ENCODE results near the gene RASD2. TPM values are rescaled to one million over a fixed set of nuclear protein-coding genes. Genes with fewer than 3 reads are reported as not detected.

The RASD2 gene
- total RNA-seq, 4 donors from 2014 or later = 0.13 to 1.6 (median 0.97) TPM

DNA sequence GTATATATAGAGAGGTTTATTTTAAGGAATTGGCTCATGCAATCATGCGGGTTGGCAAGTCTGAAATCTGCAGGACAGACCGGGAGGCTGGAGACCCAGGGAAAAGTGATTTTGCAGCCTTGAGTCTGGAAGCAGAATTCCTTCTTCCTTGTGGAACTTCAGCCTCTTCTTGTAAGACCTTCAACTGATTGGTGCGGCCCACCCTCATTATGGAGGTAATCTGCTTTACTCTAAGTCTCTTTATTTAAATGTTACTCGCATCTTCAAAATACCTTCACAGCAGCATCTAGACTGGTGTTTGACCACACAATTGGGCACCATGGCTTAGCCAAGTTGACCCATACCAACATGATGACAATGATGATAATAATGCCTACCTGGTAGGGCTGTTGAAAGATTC lies 58.7 kb downstream of the RASD2 start:
- intact Hi-C loops (cut with DNase I) = no loop called here
- Histone ChIP-seq H3K36me3 (no peaks in the 10 kb centered on the region), H3K27me3 (no peaks in the 10 kb centered on the region), H3K4me3 (replicated peaks in 1 of 3) (no peak overlapping the region), H3K27ac (no peak overlapping the region), H3K4me1 (peaks cover 0 to 5% of the 10 kb centered on the region in 2 donors), H3K9me3 (no peaks in the 10 kb centered on the region)
- WGBS, 2 donors = 91 to 94% methylated on average over 4 of the region's 4 CpGs
- no peak for DNase-seq
- TF ChIP-seq CTCF (IDR thresholded peaks at IDR 0.05) (no peak), POLR2A (IDR thresholded peaks at IDR 0.05) (no peak)

DNA sequence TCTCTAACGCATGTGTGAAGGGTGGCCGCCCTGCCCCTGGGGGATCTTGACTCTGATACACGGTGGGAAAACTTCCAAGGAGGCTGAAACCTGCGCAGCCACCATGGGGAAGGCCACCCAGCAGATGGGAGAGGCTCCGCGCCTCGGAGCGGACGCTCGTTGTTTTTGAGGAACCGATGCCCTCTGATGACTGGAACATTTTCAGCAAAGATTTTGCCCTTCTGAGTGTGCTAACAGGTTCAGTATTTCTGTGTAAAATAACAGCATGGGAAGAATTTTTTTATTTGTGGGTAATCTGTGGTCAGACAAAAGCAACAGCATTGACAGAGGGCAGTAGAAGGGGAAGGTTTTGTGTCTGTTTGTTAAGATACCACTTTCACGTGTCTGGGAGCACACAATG lies 59.8 kb downstream of the RASD2 start:
- no peak for DNase-seq
- H3K4me3 ChIP-seq (replicated peaks in 1 of 3) = no peak overlapping the region
- 70 to 87% methylated on average over 11 to 12 of the region's 12 CpGs for WGBS, 2 donors
- H3K9me3 ChIP-seq = no peaks in the 10 kb centered on the region
- no peaks in the 10 kb centered on the region for H3K27me3 ChIP-seq
- H3K36me3 ChIP-seq = no peaks in the 10 kb centered on the region
- peaks cover 0 to 5% of the 10 kb centered on the region in 2 donors for H3K4me1 ChIP-seq
- intact Hi-C loops (cut with DNase I) = no loop called here
- no peak overlapping the region for H3K27ac ChIP-seq
- TF ChIP-seq CTCF (IDR thresholded peaks at IDR 0.05) = no peak

DNA sequence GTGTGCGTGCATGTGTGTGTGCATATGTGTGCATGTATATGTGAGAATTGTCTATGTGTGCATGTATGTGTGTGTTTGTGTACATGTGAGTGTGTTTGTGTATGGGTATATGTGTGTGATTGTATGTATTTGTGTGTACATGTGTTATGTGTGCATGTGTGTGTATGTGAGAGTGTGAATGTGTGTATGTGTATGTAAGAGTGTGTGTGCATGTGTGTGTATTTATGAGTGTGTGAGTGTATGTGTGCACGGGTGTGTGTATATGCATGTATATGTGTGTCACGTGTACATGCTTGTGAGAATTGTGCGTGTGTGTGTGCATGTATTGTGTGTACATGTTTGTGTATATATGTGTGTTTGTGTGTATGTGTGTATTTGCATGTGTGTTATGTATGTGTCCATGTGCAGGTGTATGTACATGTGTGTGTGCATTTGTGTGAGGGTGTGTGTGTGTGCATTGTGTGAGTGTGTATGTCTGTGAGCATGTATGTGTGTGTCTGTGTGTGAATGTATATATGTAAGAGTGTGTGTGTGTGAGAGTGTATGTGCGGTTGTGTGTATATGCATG lies 60.5 kb downstream of the RASD2 start:
- TF ChIP-seq POLR2A (IDR thresholded peaks at IDR 0.05) (no peak), CTCF (IDR thresholded peaks at IDR 0.05) (no peak)
- no peak for DNase-seq
- H3K27me3 ChIP-seq = no peaks in the 10 kb centered on the region
- peaks cover 0 to 5% of the 10 kb centered on the region in 2 donors for H3K4me1 ChIP-seq
- no peak overlapping the region for H3K27ac ChIP-seq
- H3K36me3 ChIP-seq = no peaks in the 10 kb centered on the region
- no peak overlapping the region for H3K4me3 ChIP-seq (replicated peaks in 1 of 3)
- intact Hi-C loops (cut with DNase I) = no loop called here
- 95 to 96% methylated on average over 5 of the region's 5 CpGs for WGBS, 2 donors
- H3K9me3 ChIP-seq = no peaks in the 10 kb centered on the region

- peak; percentile 63 to 65 for DNase-seq
- Histone ChIP-seq H3K9me3 (no peaks in the 10 kb centered on the region), H3K36me3 (no peaks in the 10 kb centered on the region), H3K27me3 (no peaks in the 10 kb centered on the region), H3K4me3 (replicated peaks in 1 of 3) (no peak overlapping the region), H3K27ac (no peak overlapping the region), H3K4me1 (peaks cover 0 to 5% of the 10 kb centered on the region in 2 donors)
- TF ChIP-seq POLR2A (IDR thresholded peaks at IDR 0.05) (no peak), CTCF (IDR thresholded peaks at IDR 0.05) (no peak)
- intact Hi-C loops (cut with DNase I) = no loop called here
- 46 to 59% methylated on average over 9 of the region's 9 CpGs for WGBS, 2 donors
Observed at GRCh38 chr22:35601743-35602615, 61.3 kb downstream of the RASD2 start.

Other genes with a start within 250 kb of the RASD2 start
- gene TOM1, start 240.9 kb upstream of the RASD2 start, total RNA-seq = 10 to 100 TPM; 60.5 to 87.1 (median 79.9) TPM
- gene HMOX1, start 159.7 kb upstream of the RASD2 start, total RNA-seq = 10 to 100 TPM in 1 of 4 donors, 1 to 10 TPM in 3; 5.2 to 13.0 (median 6.9) TPM
- gene MCM5, start 140.7 kb upstream of the RASD2 start, total RNA-seq = 10 to 100 TPM; 16.7 to 34.7 (median 25.1) TPM
- 1 to 10 TPM in 1 of 4 donors, under 1 TPM in 1, not detected in 2; 0.45 to 1.8 TPM for gene MB, start 76.5 kb downstream of the RASD2 start, total RNA-seq
- 10 to 100 TPM; 17.2 to 28.7 (median 25.2) TPM for gene APOL6, start 107.6 kb downstream of the RASD2 start, total RNA-seq
- gene APOL5, start 177.0 kb downstream of the RASD2 start, total RNA-seq = not detected